Measurements from ENCODE around the gene LHX6. TPM values are rescaled to one million over a fixed set of nuclear protein-coding genes. Genes with fewer than 3 reads are reported as not detected.
A peak's percentile ranks its signal among the peaks of the same experiment; 100 is the strongest.

The LHX6 gene
- total and polyA plus RNA-seq, 9 of the 15 experiments (the other 6 are each of a cell fraction or from before 2014, with no cell fraction given) = 2.8 to 16.3 (median 7.9) TPM

DNA sequence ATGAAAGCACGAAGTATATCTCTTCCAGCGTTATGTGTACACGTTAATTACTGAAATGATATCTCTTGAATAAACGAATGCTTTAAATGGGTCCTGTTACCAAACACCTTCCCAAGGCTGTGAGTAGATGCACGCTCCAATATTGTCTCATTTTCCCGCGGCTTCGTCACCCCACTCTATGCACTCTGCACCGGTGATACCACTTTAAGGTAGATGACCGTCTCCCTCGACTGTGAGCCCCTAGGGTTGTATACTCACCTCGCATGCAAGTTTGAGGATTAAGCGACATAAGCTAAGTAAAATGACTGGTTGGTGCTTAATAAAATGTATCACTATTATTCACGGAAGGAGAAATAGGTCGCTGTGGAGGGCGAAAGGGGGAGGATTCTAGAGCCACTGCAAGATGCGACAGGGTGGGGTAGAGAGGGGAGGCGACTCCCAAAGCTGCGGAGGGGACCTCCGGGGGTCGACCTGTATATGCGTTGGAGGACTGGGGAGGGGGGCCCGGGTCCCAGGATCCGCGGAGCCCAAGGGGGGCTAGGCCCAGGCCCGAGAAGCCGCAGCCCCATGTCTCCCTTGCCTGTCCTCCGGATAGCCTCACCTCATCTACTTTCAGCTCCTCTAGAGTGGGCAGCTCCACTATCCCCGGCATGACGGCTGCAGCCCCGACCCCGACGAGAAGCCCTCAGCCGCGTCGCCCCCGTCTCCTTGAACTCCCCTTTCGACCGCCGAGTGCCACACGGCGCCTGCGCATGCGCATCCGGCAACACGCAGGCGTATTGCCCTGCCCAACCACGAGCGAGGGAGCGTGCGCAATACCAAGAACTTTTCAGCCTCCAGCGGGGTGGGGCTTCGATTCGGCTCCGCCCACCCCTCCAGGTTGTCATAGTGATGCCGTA is 69.5 kb downstream of the LHX6 start, which contains the start of the genes MORN5 and NDUFA8 (continued):
- TF ChIP-seq SP1 (CRISPR knock-in tag; IDR thresholded peaks at IDR 0.05) = peak; percentile 24; the same call in 1 of the 2 replicates
- no peak for TF ChIP-seq ZNF24 (IDR thresholded peaks at IDR 0.05)
- TF ChIP-seq BRF1 (IDR thresholded peaks at IDR 0.05; ENCODE audit: borderline replicate concordance, extremely low read depth, insufficient read length) = no peak
- TF ChIP-seq YY1 (IDR thresholded peaks at IDR 0.05; ENCODE audit: borderline replicate concordance in 1 of 3, control insufficient read depth in 1 of 3, extremely low read depth in 1 of 3, insufficient read depth in 3 of 3, insufficient read length in 1 of 3, insufficient replicate concordance in 2 of 3, low read depth in 1 of 3, low read length in 2 of 3) = no peak
- no peak for TF ChIP-seq ZNF77 (CRISPR knock-in tag; IDR thresholded peaks at IDR 0.05)
- no peak for TF ChIP-seq YBX1 (IDR thresholded peaks at IDR 0.05)
- TF ChIP-seq SMARCB1 (IDR thresholded peaks at IDR 0.05; ENCODE audit: insufficient read length, low read depth) = no peak
- TF ChIP-seq, protein P1, sequence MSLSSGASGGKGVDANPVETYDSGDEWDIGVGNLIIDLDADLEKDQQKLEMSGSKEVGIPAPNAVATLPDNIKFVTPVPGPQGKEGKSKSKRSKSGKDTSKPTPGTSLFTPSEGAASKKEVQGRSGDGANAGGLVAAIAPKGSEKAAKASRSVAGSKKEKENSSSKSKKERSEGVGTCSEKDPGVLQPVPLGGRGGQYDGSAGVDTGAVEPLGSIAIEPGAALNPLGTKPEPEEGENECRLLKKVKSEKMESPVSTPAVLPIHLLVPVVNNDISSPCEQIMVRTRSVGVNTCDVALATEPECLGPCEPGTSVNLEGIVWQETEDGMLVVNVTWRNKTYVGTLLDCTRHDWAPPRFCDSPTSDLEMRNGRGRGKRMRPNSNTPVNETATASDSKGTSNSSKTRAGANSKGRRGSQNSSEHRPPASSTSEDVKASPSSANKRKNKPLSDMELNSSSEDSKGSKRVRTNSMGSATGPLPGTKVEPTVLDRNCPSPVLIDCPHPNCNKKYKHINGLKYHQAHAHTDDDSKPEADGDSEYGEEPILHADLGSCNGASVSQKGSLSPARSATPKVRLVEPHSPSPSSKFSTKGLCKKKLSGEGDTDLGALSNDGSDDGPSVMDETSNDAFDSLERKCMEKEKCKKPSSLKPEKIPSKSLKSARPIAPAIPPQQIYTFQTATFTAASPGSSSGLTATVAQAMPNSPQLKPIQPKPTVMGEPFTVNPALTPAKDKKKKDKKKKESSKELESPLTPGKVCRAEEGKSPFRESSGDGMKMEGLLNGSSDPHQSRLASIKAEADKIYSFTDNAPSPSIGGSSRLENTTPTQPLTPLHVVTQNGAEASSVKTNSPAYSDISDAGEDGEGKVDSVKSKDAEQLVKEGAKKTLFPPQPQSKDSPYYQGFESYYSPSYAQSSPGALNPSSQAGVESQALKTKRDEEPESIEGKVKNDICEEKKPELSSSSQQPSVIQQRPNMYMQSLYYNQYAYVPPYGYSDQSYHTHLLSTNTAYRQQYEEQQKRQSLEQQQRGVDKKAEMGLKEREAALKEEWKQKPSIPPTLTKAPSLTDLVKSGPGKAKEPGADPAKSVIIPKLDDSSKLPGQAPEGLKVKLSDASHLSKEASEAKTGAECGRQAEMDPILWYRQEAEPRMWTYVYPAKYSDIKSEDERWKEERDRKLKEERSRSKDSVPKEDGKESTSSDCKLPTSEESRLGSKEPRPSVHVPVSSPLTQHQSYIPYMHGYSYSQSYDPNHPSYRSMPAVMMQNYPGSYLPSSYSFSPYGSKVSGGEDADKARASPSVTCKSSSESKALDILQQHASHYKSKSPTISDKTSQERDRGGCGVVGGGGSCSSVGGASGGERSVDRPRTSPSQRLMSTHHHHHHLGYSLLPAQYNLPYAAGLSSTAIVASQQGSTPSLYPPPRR (CRISPR knock-in tag; IDR thresholded peaks at IDR 0.05; ENCODE audit: borderline replicate concordance) = no peak
- peak; percentile 81 for TF ChIP-seq ZFX (CRISPR knock-in tag; IDR thresholded peaks at IDR 0.05)
- TF ChIP-seq NFIC (IDR thresholded peaks at IDR 0.05) = no peak; the same call in 1 of the 2 replicates
- peak in 1 of 2 experiments; percentile 40; a peak in 1 of 4 replicates for TF ChIP-seq SIN3A (IDR thresholded peaks at IDR 0.05; ENCODE audit: borderline replicate concordance in 2 of 2, control insufficient read depth in 1 of 2, low read depth in 2 of 2, low read length in 2 of 2)
- no peak for TF ChIP-seq NFE2L1 (tag; IDR thresholded peaks at IDR 0.05; ENCODE audit: borderline replicate concordance, low read depth)
- TF ChIP-seq, protein P2, sequence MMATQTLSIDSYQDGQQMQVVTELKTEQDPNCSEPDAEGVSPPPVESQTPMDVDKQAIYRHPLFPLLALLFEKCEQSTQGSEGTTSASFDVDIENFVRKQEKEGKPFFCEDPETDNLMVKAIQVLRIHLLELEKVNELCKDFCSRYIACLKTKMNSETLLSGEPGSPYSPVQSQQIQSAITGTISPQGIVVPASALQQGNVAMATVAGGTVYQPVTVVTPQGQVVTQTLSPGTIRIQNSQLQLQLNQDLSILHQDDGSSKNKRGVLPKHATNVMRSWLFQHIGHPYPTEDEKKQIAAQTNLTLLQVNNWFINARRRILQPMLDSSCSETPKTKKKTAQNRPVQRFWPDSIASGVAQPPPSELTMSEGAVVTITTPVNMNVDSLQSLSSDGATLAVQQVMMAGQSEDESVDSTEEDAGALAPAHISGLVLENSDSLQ (IDR thresholded peaks at IDR 0.05) = no peak
- no peak for TF ChIP-seq ZNF79 (CRISPR knock-in tag; IDR thresholded peaks at IDR 0.05; ENCODE audit: low read depth)
- TF ChIP-seq FOXJ2 (tag; IDR thresholded peaks at IDR 0.05) = peak; percentile 44; the same call in 1 of the 2 replicates
- TF ChIP-seq, protein P3, sequence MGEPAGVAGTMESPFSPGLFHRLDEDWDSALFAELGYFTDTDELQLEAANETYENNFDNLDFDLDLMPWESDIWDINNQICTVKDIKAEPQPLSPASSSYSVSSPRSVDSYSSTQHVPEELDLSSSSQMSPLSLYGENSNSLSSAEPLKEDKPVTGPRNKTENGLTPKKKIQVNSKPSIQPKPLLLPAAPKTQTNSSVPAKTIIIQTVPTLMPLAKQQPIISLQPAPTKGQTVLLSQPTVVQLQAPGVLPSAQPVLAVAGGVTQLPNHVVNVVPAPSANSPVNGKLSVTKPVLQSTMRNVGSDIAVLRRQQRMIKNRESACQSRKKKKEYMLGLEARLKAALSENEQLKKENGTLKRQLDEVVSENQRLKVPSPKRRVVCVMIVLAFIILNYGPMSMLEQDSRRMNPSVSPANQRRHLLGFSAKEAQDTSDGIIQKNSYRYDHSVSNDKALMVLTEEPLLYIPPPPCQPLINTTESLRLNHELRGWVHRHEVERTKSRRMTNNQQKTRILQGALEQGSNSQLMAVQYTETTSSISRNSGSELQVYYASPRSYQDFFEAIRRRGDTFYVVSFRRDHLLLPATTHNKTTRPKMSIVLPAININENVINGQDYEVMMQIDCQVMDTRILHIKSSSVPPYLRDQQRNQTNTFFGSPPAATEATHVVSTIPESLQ (CRISPR knock-in tag; IDR thresholded peaks at IDR 0.05) = peak; percentile 42; the same call in 1 of the 2 replicates
- peak; percentile 96 for TF ChIP-seq MEIS2 (IDR thresholded peaks at IDR 0.05; ENCODE audit: partially characterized antibody)

All from K562 (cell line).